ENCODE measurements around the gene DUSP8. TPM values are rescaled to one million over a fixed set of nuclear protein-coding genes. Genes with fewer than 3 reads are reported as not detected.
"Not testable (repeated sequence)": the region's sequence is repeated elsewhere in the genome, so short reads cannot be mapped to it uniquely, and the experiment has no call there.

The DUSP8 gene, protein sequence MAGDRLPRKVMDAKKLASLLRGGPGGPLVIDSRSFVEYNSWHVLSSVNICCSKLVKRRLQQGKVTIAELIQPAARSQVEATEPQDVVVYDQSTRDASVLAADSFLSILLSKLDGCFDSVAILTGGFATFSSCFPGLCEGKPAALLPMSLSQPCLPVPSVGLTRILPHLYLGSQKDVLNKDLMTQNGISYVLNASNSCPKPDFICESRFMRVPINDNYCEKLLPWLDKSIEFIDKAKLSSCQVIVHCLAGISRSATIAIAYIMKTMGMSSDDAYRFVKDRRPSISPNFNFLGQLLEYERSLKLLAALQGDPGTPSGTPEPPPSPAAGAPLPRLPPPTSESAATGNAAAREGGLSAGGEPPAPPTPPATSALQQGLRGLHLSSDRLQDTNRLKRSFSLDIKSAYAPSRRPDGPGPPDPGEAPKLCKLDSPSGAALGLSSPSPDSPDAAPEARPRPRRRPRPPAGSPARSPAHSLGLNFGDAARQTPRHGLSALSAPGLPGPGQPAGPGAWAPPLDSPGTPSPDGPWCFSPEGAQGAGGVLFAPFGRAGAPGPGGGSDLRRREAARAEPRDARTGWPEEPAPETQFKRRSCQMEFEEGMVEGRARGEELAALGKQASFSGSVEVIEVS
- total RNA-seq (2014; rRNA removed; shearing (Covaris generic)) (0.11 TPM in 1 of 2 replicates, not detected in the other), polyA plus RNA-seq (2016; fragmentation: Nextera tagmentation; extraction: Ambion mirVana) (0.05 TPM in 1 of 2 replicates, not detected in the other)

DNA sequence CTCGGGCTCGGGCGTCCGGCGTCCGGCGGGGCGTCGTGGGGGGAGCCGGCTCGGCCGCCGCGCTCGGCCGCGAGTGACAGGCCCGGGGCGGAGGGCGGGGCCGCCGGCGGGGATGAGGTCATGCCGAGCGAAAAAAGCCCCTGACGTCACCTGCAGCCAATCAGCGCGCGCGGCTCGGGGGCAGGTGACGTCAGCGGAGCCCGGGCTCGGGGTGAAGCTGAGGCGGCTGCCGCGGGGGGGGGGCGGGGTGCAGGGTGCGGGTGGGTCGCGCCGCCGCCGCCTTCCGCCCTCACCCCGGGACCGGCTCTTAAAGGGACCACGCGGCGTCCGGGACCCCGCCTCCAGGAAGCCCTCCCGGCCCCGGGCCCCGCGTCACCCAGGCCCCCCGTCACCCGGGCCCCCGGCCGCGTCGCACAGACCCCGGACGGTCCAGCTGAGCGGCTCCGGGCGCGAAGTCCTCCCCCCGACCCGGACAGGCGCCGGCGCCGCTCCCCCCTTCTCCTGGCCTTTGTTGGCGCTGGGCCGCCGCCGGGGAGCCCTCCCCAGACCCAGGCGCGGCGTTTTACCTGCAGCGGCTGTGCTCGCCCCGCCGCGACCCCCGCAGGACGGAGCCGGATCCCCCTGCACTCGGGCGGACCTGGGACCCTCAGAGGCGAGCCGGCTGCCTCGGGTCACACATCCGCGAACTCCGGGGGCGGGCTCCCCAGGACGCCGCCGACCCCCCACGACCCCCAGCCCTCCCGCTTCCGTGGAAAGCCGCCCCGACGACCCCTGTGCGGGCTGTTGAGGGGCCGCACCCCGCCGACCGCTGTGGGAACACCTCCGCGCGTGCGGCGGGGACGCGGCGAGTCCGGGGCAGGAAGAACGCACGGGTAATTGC, at the start of gene DUSP8:
DUSP8 (minus strand) TSS at position 75 of the 880 bp plus-strand sequence. CDS start 6,445 bp downstream, outside the sequence.
- WGBS, 2 experiments (ENCODE audit: low coverage in 1 of 2, low lambda C conversion rate in 2 of 2, missing lambda C conversion rate in 2 of 2) = 2 to 4% methylated on average over 15 to 82 of the region's 124 CpGs
- Histone ChIP-seq H4K20me1 (ENCODE audit: insufficient read depth) (no peaks in the 10 kb centered on the region), H3F3A (ENCODE audit: insufficient read depth) (0 out of 2 replicates have a peak, but pooled peaks cover 3% of the 10 kb centered on the region), H3K9ac (peak within 1 kb of the TSS; percentile 13; the same call in 1 of the 2 replicates), H3K4me3 (peak within 1 kb of the TSS; percentile 45), H3K4me1 (ENCODE audit: insufficient read depth) (no peaks in the 10 kb centered on the region), H3K27ac (no peak within 1 kb of the TSS), H3K27me3 (replicated peaks; ENCODE audit: insufficient read depth) (peaks cover 21% of the 10 kb centered on the region), H3K4me2 (ENCODE audit: unreplicated experiment) (peak within 1 kb of the TSS; percentile 51), H3K79me2 (ENCODE audit: insufficient read depth) (no peaks in the 10 kb centered on the region), H3K9me2 (ENCODE audit: insufficient read depth) (no peaks in the 10 kb centered on the region), H3K36me3 (ENCODE audit: low read depth) (no peaks in the 10 kb centered on the region), H2AFZ (no peak within 1 kb of the TSS), H3K9me3 (ENCODE audit: low read depth) (no peaks in the 10 kb centered on the region)
- peak; percentile 93 for DNase-seq
- in situ Hi-C loops (cut with MboI) = no loop called here
- TF ChIP-seq EZH2 (IDR thresholded peaks at IDR 0.05; ENCODE audit: insufficient read depth, poor library complexity, severe bottlenecking) = peak; percentile 97
- 0 out of 2 replicates have a peak, but pooled peaks have one; percentile 53 for TF ChIP-seq EZH2phosphoT487 (IDR thresholded peaks at IDR 0.05; ENCODE audit: insufficient read depth, low read depth)

DNA sequence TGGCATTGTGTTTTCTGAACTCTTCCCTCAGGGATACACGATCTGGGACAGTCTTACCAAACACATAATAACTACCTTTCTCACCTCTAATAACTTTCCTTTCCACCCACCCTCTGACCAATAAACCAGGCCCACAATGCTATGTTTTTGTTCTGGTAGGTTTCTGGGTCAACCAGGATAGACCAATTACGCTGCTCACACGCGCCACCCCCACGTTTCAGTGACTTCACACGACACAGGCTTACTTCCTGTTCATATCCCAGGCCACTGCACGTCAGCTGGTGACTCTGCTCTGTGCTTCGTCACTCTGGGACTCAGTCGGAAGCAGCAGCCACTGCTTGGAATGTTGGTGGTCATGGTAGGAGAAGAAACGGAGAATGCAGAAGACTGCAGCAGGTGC, 47.4 kb upstream of the DUSP8 start:
- no peak overlapping the region for H2AFZ ChIP-seq

DNA sequence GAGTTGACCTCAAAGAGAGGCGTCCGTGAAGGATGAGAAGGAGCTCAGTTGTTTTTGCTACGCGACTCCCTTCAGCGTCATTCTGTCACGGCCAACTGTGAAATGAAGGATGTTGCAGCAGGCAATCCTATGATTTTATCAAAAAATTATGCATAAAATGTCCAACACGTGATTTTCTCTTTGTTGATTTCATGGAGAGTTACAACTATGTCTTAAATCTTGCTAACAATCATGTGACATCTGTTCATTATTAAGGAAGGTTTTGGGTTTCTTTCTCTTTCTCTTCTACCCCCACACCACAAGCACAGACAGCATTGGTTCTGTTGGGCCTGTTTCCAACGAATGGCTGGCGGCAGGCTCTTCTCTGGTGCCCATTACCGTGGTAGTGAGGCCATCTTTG, 46.2 kb upstream of the DUSP8 start:
- H4K20me1 ChIP-seq (ENCODE audit: insufficient read depth) = no peaks in the 10 kb centered on the region
- in situ Hi-C loops (cut with MboI) = no loop called here
- H3K4me3 ChIP-seq = no peak overlapping the region
- no peak overlapping the region for H2AFZ ChIP-seq
- no peak overlapping the region for H3K4me2 ChIP-seq (ENCODE audit: unreplicated experiment)
- no peaks in the 10 kb centered on the region for H3K36me3 ChIP-seq (ENCODE audit: low read depth)
- no peak overlapping the region for H3K27ac ChIP-seq
- no peak overlapping the region for H3K9ac ChIP-seq
- H3K27me3 ChIP-seq (replicated peaks; ENCODE audit: insufficient read depth) = peaks cover 38% of the 10 kb centered on the region; the same call in 1 of the 2 replicates
- no peaks in the 10 kb centered on the region for H3K4me1 ChIP-seq (ENCODE audit: insufficient read depth)
- no peaks in the 10 kb centered on the region for H3K9me2 ChIP-seq (ENCODE audit: insufficient read depth)
- no peaks in the 10 kb centered on the region for H3K79me2 ChIP-seq (ENCODE audit: insufficient read depth)
- no peak for TF ChIP-seq EZH2phosphoT487 (IDR thresholded peaks at IDR 0.05; ENCODE audit: insufficient read depth, low read depth)
- TF ChIP-seq EZH2 (IDR thresholded peaks at IDR 0.05; ENCODE audit: insufficient read depth, poor library complexity, severe bottlenecking) = no peak
- no peaks in the 10 kb centered on the region for H3F3A ChIP-seq (ENCODE audit: insufficient read depth)
- 8 to 9% methylated on average over 10 of the region's 10 CpGs for WGBS, 2 experiments (ENCODE audit: low coverage in 1 of 2, low lambda C conversion rate in 2 of 2, missing lambda C conversion rate in 2 of 2)
- peak; percentile 14 for DNase-seq
- no peaks in the 10 kb centered on the region for H3K9me3 ChIP-seq (ENCODE audit: low read depth)

More for the DNA sequence above, 47.4 kb upstream of the DUSP8 start:
- DNase-seq = peak; percentile 34
- H3F3A ChIP-seq (ENCODE audit: insufficient read depth) = no peaks in the 10 kb centered on the region
- in situ Hi-C loops (cut with MboI) = no loop called here
- peaks cover 45% of the 10 kb centered on the region for H3K27me3 ChIP-seq (replicated peaks; ENCODE audit: insufficient read depth)
- no peaks in the 10 kb centered on the region for H3K36me3 ChIP-seq (ENCODE audit: low read depth)
- no peaks in the 10 kb centered on the region for H3K79me2 ChIP-seq (ENCODE audit: insufficient read depth)
- no peaks in the 10 kb centered on the region for H4K20me1 ChIP-seq (ENCODE audit: insufficient read depth)
- no peaks in the 10 kb centered on the region for H3K9me3 ChIP-seq (ENCODE audit: low read depth)
- TF ChIP-seq EZH2 (IDR thresholded peaks at IDR 0.05; ENCODE audit: insufficient read depth, poor library complexity, severe bottlenecking) (no peak), EZH2phosphoT487 (IDR thresholded peaks at IDR 0.05; ENCODE audit: insufficient read depth, low read depth) (no peak)
- no peaks in the 10 kb centered on the region for H3K9me2 ChIP-seq (ENCODE audit: insufficient read depth)
- H3K27ac ChIP-seq = no peak overlapping the region
- H3K9ac ChIP-seq = no peak overlapping the region
- H3K4me1 ChIP-seq (ENCODE audit: insufficient read depth) = no peaks in the 10 kb centered on the region
- H3K4me2 ChIP-seq (ENCODE audit: unreplicated experiment) = no peak overlapping the region
- 26 to 33% methylated on average over 10 of the region's 10 CpGs for WGBS, 2 experiments (ENCODE audit: low coverage in 1 of 2, low lambda C conversion rate in 2 of 2, missing lambda C conversion rate in 2 of 2)
- no peak overlapping the region for H3K4me3 ChIP-seq

DNA sequence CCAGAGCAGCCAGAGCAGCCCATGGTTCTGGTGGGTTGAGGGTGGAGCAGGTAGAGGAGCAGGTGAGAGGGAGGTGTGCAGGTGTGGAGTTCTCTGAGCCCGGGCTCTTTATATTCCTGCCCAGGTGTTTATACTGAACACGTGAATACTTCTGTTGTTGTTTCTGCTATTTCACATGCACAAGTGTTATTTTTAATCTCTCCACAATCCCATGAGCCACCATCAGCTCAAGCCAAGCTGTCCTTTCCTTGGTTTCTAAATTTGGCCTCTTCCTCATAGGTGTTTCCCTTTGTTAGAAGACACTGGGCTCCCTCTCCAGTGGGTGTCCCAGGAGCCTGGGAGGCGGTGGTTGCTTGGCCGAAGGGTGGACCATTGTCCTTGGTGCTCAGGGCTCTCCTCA, 36.3 kb upstream of the DUSP8 start, which contains the start of gene KRTAP5-3:
KRTAP5-3 (minus strand) TSS at position 101 of the 400 bp plus-strand sequence; CDS start at position 23, 78 bp downstream.
- Histone ChIP-seq H3K4me3 (no peak within 1 kb of the TSS), H3K9ac (no peak within 1 kb of the TSS), H3K27me3 (replicated peaks; ENCODE audit: insufficient read depth) (peaks cover 32% of the 10 kb centered on the region), H3K4me1 (ENCODE audit: insufficient read depth) (no peaks in the 10 kb centered on the region), H3K79me2 (ENCODE audit: insufficient read depth) (no peaks in the 10 kb centered on the region), H3K9me3 (ENCODE audit: low read depth) (no peaks in the 10 kb centered on the region), H2AFZ (no peak within 1 kb of the TSS), H3K36me3 (ENCODE audit: low read depth) (no peaks in the 10 kb centered on the region), H3K4me2 (ENCODE audit: unreplicated experiment) (no peak within 1 kb of the TSS), H4K20me1 (ENCODE audit: insufficient read depth) (no peaks in the 10 kb centered on the region), H3F3A (ENCODE audit: insufficient read depth) (no peaks in the 10 kb centered on the region), H3K9me2 (ENCODE audit: insufficient read depth) (no peaks in the 10 kb centered on the region), H3K27ac (no peak within 1 kb of the TSS)
- in situ Hi-C loops (cut with MboI) = no loop called here
- 36 to 38% methylated on average over 4 of the region's 4 CpGs for WGBS, 2 experiments (ENCODE audit: low coverage in 1 of 2, low lambda C conversion rate in 2 of 2, missing lambda C conversion rate in 2 of 2)
- TF ChIP-seq EZH2phosphoT487 (IDR thresholded peaks at IDR 0.05; ENCODE audit: insufficient read depth, low read depth) (no peak), EZH2 (IDR thresholded peaks at IDR 0.05; ENCODE audit: insufficient read depth, poor library complexity, severe bottlenecking) (no peak)
- no peak for DNase-seq

DNA sequence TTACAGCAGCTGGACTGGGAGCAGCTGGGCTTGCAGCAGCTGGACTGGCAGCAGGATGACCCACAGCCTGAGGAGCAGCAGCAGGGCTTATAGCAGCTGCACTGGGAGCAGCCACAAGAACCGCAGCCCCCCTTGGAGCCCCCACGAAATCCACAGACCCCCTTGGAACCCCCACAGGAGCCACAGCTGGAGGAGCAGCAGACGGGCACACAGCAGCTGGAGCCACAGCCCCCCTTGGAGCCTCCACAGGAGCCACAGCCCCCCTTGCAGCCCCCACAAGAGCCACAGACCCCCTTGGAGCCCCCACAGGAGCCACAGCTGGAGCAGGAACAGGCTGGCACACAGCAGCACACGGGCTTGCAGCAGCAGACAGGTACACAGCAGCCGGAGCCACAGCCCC, 35.8 kb upstream of the DUSP8 start:
- H3K9me3 ChIP-seq (ENCODE audit: low read depth); DNase-seq; H3K4me3 ChIP-seq; H3F3A ChIP-seq (ENCODE audit: insufficient read depth); H3K27ac ChIP-seq; H4K20me1 ChIP-seq (ENCODE audit: insufficient read depth); in situ Hi-C loops (cut with MboI); H2AFZ ChIP-seq; H3K9me2 ChIP-seq (ENCODE audit: insufficient read depth); H3K4me1 ChIP-seq (ENCODE audit: insufficient read depth); H3K9ac ChIP-seq; H3K79me2 ChIP-seq (ENCODE audit: insufficient read depth); H3K36me3 ChIP-seq (ENCODE audit: low read depth); H3K4me2 ChIP-seq (ENCODE audit: unreplicated experiment): not testable (repeated sequence)
- 11 to 13% methylated on average over 4 to 5 of the region's 5 CpGs for WGBS, 2 experiments (ENCODE audit: low coverage in 1 of 2, low lambda C conversion rate in 2 of 2, missing lambda C conversion rate in 2 of 2)
- H3K27me3 ChIP-seq (replicated peaks; ENCODE audit: insufficient read depth) = peaks cover 32% of the 10 kb centered on the region
